GM19438 (cell line): ENCODE measurements around the gene WDR43.

Experiments used
- ATAC-seq: cut with Tn5 transposase; IDR thresholded peaks from one replicate; pipeline ENCODE4 v1.9.1; 2021; ENCODE audit warnings: low read depth; ENCODE audit not compliant: unreplicated experiment

The WDR43 gene

GRCh38 chr2:28906821-28907220 is 12.4 kb downstream of the WDR43 start:
- ATAC-seq = no peak

- no peak for ATAC-seq
These were observed 13.7 kb downstream of the WDR43 start for GRCh38 chr2:28908172-28908571.

- no peak for ATAC-seq
These were observed 15.3 kb downstream of the WDR43 start for GRCh38 chr2:28909655-28910353.

- ATAC-seq = no peak
These were observed 21.5 kb downstream of the WDR43 start for GRCh38 chr2:28915939-28916338.

GRCh38 chr2:28926847-28927246 is 32.4 kb downstream of the WDR43 start:
- no peak for ATAC-seq

- no peak for ATAC-seq
These were observed 33.0 kb downstream of the WDR43 start for GRCh38 chr2:28927469-28927868.

- no peak for ATAC-seq
These were observed 33.4 kb downstream of the WDR43 start for GRCh38 chr2:28927878-28928277.

- no peak for ATAC-seq
These were observed 35.1 kb downstream of the WDR43 start for GRCh38 chr2:28929581-28929980.

GRCh38 chr2:28930205-28930604 is 35.7 kb downstream of the WDR43 start:
- ATAC-seq = no peak

- no peak for ATAC-seq
These were observed 40.3 kb downstream of the WDR43 start for GRCh38 chr2:28934769-28935168.

- ATAC-seq = no peak
These were observed 46.5 kb downstream of the WDR43 start for GRCh38 chr2:28941008-28941407.

GRCh38 chr2:28944535-28945248 is 50.2 kb downstream of the WDR43 start:
- ATAC-seq = no peak

- no peak for ATAC-seq
These were observed 53.7 kb downstream of the WDR43 start for GRCh38 chr2:28948160-28948559.

GRCh38 chr2:28949190-28949589 is 54.7 kb downstream of the WDR43 start:
- no peak for ATAC-seq

GRCh38 chr2:28949617-28950305 is 55.3 kb downstream of the WDR43 start:
- ATAC-seq = no peak

GRCh38 chr2:28950941-28951630 is 56.6 kb downstream of the WDR43 start:
- ATAC-seq = no peak

- ATAC-seq = no peak
These were observed 57.7 kb downstream of the WDR43 start for GRCh38 chr2:28951910-28952835.

- no peak for ATAC-seq
These were observed 58.4 kb downstream of the WDR43 start for GRCh38 chr2:28952836-28953211.

GRCh38 chr2:28955467-28955866 is 61.0 kb downstream of the WDR43 start:
- ATAC-seq = no peak

- ATAC-seq = no peak
These were observed 62.0 kb downstream of the WDR43 start for GRCh38 chr2:28956415-28956826.
